Colonic mucosa (tissue), 4 donors: ENCODE measurements around the gene BRD3. TPM values are rescaled to one million over a fixed set of nuclear protein-coding genes. Genes with fewer than 3 reads are reported as not detected.

Source experiments
- DNase-seq: peaks from one replicate; pipeline ENCODE4 v3.0.0-alpha.2; 2020
- H3K27ac ChIP-seq: fragments of 200-600 bp; one replicate; pipeline ENCODE4 v1.8.0; 2021
- H3K27me3 ChIP-seq: fragments of 200-600 bp; one replicate; pipeline ENCODE4 v1.8.0; 2021
- H3K36me3 ChIP-seq: fragments of 200-600 bp; one replicate; pipeline ENCODE4 v1.8.0; 2021
- H3K4me1 ChIP-seq: fragments of 200-600 bp; one replicate; pipeline ENCODE4 v1.8.0; 2021; ENCODE audit warnings: mild to moderate bottlenecking
- H3K4me3 ChIP-seq: fragments of 200-600 bp; one replicate; pipeline ENCODE4 v1.8.0; 2021
- H3K9ac ChIP-seq, 2 donors: one replicate each; pipeline ENCODE4 v1.7.0; 2013; ENCODE audit warnings: control low read depth in 2 of 2, low read depth in 2 of 2, low read length in 2 of 2
- H3K9me3 ChIP-seq: fragments of 200-600 bp; one replicate; pipeline ENCODE4 v1.8.0; 2021
- CTCF ChIP-seq: fragments of 200-600 bp; IDR thresholded peaks from one replicate; pipeline ENCODE4 v1.8.0; 2022; ENCODE audit warnings: antibody characterized with exemption, mild to moderate bottlenecking
- intact Hi-C: fragments of 100-400 bp; cut with DNase I; formaldehyde crosslinking; loops from one replicate; pipeline ENCODE4 v1.14.1; 2022
- total RNA-seq, 2 donors: library from RNA; stranded (reverse); fragmentation: NEBNext Ultra II Directional in 1 of 2; extraction: Animal tissue kit (Norgen Biotek cat#: 25700) in 1 of 2; gene quantifications; one replicate each; pipeline ENCODE4 v1.2.1, GENCODE V29; 2021
- donor health status: healthy.
- donor health status: DM: no; HTN: no; CAD: no.
- donor health status: DM: no; HTN: no; CAD: no.

The BRD3 gene
- total RNA-seq, 2 donors from 2014 or later, result 26.8 to 50.9 TPM

GRCh38 chr9:134003237-134003636 lies 64.6 kb downstream of the BRD3 start:
- H3K4me3 ChIP-seq, result no peak overlapping the region
- H3K9me3 ChIP-seq, result no peaks in the 10 kb centered on the region
- intact Hi-C loops, result no loop called here
- H3K9ac ChIP-seq, result no peak overlapping the region
- DNase-seq, result no peak
- TF ChIP-seq CTCF, result no peak
- no peak overlapping the region for H3K27ac ChIP-seq
- H3K4me1 ChIP-seq, result no peaks in the 10 kb centered on the region
- H3K36me3 ChIP-seq, result no peaks in the 10 kb centered on the region
- no peaks in the 10 kb centered on the region for H3K27me3 ChIP-seq

- DNase-seq, result no peak
- H3K27me3 ChIP-seq, result no peaks in the 10 kb centered on the region
- H3K4me3 ChIP-seq, result no peak overlapping the region
- H3K27ac ChIP-seq, result no peak overlapping the region
- H3K9me3 ChIP-seq, result no peaks in the 10 kb centered on the region
- H3K4me1 ChIP-seq, result no peaks in the 10 kb centered on the region
- TF ChIP-seq CTCF, result no peak
- intact Hi-C loops, result no loop called here
- H3K9ac ChIP-seq, result no peak overlapping the region
- H3K36me3 ChIP-seq, result no peaks in the 10 kb centered on the region
Measured at GRCh38 chr9:134002796-134003195, 65.0 kb downstream of the BRD3 start.

- H3K4me3 ChIP-seq, result no peak overlapping the region
- no peak for DNase-seq
- no peaks in the 10 kb centered on the region for H3K36me3 ChIP-seq
- H3K9ac ChIP-seq, result no peak overlapping the region
- H3K4me1 ChIP-seq, result no peaks in the 10 kb centered on the region
- intact Hi-C loops, result loop anchor here (5.0 kb wide), 1 partner anchor 218 kb away; no protein-coding TSS in a partner anchor
- H3K9me3 ChIP-seq, result no peaks in the 10 kb centered on the region
- TF ChIP-seq CTCF, result no peak
- no peak overlapping the region for H3K27ac ChIP-seq
- H3K27me3 ChIP-seq, result no peaks in the 10 kb centered on the region
Measured at GRCh38 chr9:133999851-134000265, 68.0 kb downstream of the BRD3 start.

- no peak for TF ChIP-seq CTCF
- no peak overlapping the region for H3K4me3 ChIP-seq
- H3K36me3 ChIP-seq, result no peaks in the 10 kb centered on the region
- H3K27me3 ChIP-seq, result no peaks in the 10 kb centered on the region
- no peaks in the 10 kb centered on the region for H3K9me3 ChIP-seq
- no peak for DNase-seq
- intact Hi-C loops, result loop anchor here (5.0 kb wide), 1 partner anchor 217 kb away; no protein-coding TSS in a partner anchor
- peaks cover 3% of the 10 kb centered on the region for H3K4me1 ChIP-seq
- H3K27ac ChIP-seq, result no peak overlapping the region
- H3K9ac ChIP-seq, result no peak overlapping the region
Measured at GRCh38 chr9:133998915-133999595, 68.8 kb downstream of the BRD3 start.

GRCh38 chr9:133997584-133997983 lies 70.2 kb downstream of the BRD3 start:
- Histone ChIP-seq H3K36me3 (no peaks in the 10 kb centered on the region), H3K27me3 (no peaks in the 10 kb centered on the region), H3K4me3 (no peak overlapping the region), H3K27ac (no peak overlapping the region), H3K4me1 (peaks cover 8% of the 10 kb centered on the region), H3K9ac (no peak overlapping the region), H3K9me3 (no peaks in the 10 kb centered on the region)
- TF ChIP-seq CTCF, result no peak
- intact Hi-C loops, result loop anchor here (5.0 kb wide), 1 partner anchor 215 kb away; no protein-coding TSS in a partner anchor
- no peak for DNase-seq
